ENCODE results near the gene SPIN1.

The SPIN1 gene

DNA sequence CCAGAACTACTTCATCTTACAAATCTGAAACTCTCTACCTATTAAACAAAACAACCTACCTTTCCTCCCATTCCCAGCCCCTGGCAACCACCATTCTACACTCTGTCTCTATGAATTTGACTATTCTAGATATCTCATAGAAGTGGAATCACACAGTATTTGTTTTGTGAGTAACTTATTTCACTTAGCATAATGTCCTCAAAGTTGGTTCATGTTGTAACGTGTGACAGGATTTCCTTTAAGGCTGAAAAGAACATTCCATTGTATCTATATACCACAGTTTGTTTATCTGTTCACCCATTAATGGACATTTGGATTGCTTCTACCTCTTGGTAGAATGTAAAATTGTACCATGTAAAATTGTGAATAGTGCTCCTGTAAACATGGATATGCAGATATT is 76.6 kb downstream of the SPIN1 start:
- H3K9me3 ChIP-seq (ENCODE audit: insufficient read depth, low read length) = no peaks in the 10 kb centered on the region
- H3K4me2 ChIP-seq (ENCODE audit: low read depth, low read length, poor library complexity, severe bottlenecking) = no peak overlapping the region
- H3K36me3 ChIP-seq (ENCODE audit: low read length) = peaks cover 2% of the 10 kb centered on the region; the same call in 1 of the 2 replicates
- no peak overlapping the region for H3K9ac ChIP-seq (ENCODE audit: low read length)
- H4K20me1 ChIP-seq (ENCODE audit: low read depth, low read length) = no peaks in the 10 kb centered on the region
- no peak for TF ChIP-seq EZH2phosphoT487 (conservative IDR thresholded peaks at IDR 0.05; ENCODE audit: low read length)
- TF ChIP-seq, protein P1, sequence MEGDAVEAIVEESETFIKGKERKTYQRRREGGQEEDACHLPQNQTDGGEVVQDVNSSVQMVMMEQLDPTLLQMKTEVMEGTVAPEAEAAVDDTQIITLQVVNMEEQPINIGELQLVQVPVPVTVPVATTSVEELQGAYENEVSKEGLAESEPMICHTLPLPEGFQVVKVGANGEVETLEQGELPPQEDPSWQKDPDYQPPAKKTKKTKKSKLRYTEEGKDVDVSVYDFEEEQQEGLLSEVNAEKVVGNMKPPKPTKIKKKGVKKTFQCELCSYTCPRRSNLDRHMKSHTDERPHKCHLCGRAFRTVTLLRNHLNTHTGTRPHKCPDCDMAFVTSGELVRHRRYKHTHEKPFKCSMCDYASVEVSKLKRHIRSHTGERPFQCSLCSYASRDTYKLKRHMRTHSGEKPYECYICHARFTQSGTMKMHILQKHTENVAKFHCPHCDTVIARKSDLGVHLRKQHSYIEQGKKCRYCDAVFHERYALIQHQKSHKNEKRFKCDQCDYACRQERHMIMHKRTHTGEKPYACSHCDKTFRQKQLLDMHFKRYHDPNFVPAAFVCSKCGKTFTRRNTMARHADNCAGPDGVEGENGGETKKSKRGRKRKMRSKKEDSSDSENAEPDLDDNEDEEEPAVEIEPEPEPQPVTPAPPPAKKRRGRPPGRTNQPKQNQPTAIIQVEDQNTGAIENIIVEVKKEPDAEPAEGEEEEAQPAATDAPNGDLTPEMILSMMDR (IDR thresholded peaks at IDR 0.05; ENCODE audit: insufficient read depth, low read length, poor library complexity, severe bottlenecking) = no peak
- no peaks in the 10 kb centered on the region for H3F3A ChIP-seq (ENCODE audit: insufficient read depth)
- H3K9me2 ChIP-seq (replicated peaks; ENCODE audit: insufficient read depth, low read length) = no peaks in the 10 kb centered on the region
- no peaks in the 10 kb centered on the region for H3K27me3 ChIP-seq (ENCODE audit: low read length)
- no peak overlapping the region for H2AFZ ChIP-seq (ENCODE audit: low read depth, low read length, severe bottlenecking)
- H3K27ac ChIP-seq (ENCODE audit: low read depth, low read length) = no peak overlapping the region
- H3K4me3 ChIP-seq (ENCODE audit: insufficient read depth, low read length, poor library complexity, severe bottlenecking) = no peak overlapping the region
- no peaks in the 10 kb centered on the region; the same call in 1 of the 2 replicates for H3K79me2 ChIP-seq (ENCODE audit: insufficient read depth, low read length)

DNA sequence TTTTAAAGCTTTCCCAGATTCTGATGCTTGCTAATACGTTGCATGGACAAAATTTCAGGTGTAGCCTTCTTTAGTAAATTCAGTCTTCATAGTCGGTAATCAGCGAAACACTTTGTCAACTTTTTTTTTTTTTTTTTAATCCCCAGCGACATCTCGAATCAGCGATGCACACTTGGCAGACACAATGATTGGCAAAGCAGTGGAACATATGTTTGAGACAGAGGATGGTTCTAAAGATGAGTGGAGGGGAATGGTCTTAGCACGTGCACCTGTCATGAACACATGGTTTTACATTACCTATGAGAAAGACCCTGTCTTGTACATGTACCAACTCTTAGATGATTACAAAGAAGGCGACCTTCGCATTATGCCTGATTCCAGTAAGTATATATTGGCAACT is 80.0 kb downstream of the SPIN1 start:
- no peak for TF ChIP-seq EZH2phosphoT487 (conservative IDR thresholded peaks at IDR 0.05; ENCODE audit: low read length)
- TF ChIP-seq, protein P1 (IDR thresholded peaks at IDR 0.05; ENCODE audit: insufficient read depth, low read length, poor library complexity, severe bottlenecking) = no peak
- Histone ChIP-seq H3F3A (ENCODE audit: insufficient read depth) (no peaks in the 10 kb centered on the region), H3K9ac (ENCODE audit: low read length) (no peak overlapping the region), H3K9me2 (replicated peaks; ENCODE audit: insufficient read depth, low read length) (no peaks in the 10 kb centered on the region), H3K9me3 (ENCODE audit: insufficient read depth, low read length) (no peaks in the 10 kb centered on the region), H2AFZ (ENCODE audit: low read depth, low read length, severe bottlenecking) (no peak overlapping the region), H3K27me3 (ENCODE audit: low read length) (no peaks in the 10 kb centered on the region), H3K36me3 (ENCODE audit: low read length) (peaks cover 2% of the 10 kb centered on the region; the same call in 1 of the 2 replicates), H3K4me2 (ENCODE audit: low read depth, low read length, poor library complexity, severe bottlenecking) (no peak overlapping the region), H3K4me3 (ENCODE audit: insufficient read depth, low read length, poor library complexity, severe bottlenecking) (no peak overlapping the region), H4K20me1 (ENCODE audit: low read depth, low read length) (no peaks in the 10 kb centered on the region), H3K27ac (ENCODE audit: low read depth, low read length) (no peak overlapping the region), H3K79me2 (ENCODE audit: insufficient read depth, low read length) (no peaks in the 10 kb centered on the region; the same call in 1 of the 2 replicates)

DNA sequence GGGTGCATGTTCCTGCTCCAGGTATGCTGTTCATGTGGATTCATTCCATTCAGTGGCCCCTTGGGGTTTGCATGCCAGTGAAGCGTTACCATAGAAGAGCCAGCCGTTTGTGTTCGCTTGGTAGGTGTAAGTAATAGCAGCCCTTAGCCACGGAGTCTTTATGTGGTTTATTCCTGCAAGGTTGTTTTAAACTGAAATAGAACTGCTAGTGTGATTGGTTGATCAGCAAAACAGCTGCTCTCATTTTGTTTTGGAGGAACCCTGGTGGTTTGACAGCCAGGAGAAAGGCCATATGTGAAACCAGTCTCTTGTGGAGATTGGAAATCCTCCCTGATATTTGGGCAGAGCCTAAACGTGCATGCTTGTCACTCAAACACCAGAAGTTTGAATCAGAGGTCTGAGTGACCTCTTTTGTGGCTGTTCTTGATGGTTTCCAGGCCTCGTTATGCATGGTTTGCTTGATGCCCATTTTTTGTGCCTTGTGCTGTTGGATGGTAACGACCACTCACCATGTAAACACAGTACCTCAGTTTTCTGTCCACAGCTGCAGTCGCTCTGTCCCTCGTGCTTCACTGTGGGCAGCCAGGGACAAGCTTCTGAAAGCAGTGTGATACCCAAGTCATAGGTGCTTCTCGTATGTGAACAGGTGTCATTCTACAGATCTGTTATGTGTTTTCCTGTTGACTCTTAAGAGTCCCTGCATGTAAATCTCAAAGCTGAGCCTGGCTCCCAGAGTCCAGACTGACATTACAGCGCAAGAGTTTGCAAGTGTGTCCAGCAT is 88.4 kb downstream of the SPIN1 start:
- no peaks in the 10 kb centered on the region for H3K27me3 ChIP-seq (ENCODE audit: low read length)
- H3K36me3 ChIP-seq (ENCODE audit: low read length) = peaks cover 7% of the 10 kb centered on the region; the same call in 1 of the 2 replicates
- no peak overlapping the region for H3K4me2 ChIP-seq (ENCODE audit: low read depth, low read length, poor library complexity, severe bottlenecking)

DNA sequence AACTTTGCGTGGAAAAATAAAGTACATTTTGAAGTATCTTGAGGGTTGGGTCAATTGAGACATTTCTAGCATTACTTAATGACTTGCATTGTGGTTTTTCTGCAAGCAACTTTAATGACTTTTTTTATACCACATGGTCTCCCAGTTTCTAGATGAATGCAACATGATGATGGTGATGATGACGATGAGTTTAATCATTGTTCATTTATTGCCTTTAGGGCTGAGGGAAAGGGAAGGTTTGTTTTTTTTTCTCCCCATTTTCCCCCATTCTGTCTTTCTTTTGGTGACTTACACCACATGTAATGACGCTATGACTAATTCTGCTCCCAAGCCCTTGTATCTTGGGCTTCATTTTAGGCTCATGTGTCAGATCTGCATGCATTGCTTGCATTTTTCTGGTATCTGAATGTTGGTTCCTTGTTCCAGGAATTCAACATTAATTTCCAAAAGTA is 89.1 kb downstream of the SPIN1 start:
- TF ChIP-seq EZH2phosphoT487 (conservative IDR thresholded peaks at IDR 0.05; ENCODE audit: low read length) = no peak
- TF ChIP-seq, protein P1 (IDR thresholded peaks at IDR 0.05; ENCODE audit: insufficient read depth, low read length, poor library complexity, severe bottlenecking) = no peak
- Histone ChIP-seq H3K4me2 (ENCODE audit: low read depth, low read length, poor library complexity, severe bottlenecking) (no peak overlapping the region), H3F3A (ENCODE audit: insufficient read depth) (no peaks in the 10 kb centered on the region), H2AFZ (ENCODE audit: low read depth, low read length, severe bottlenecking) (no peak overlapping the region), H3K36me3 (ENCODE audit: low read length) (peaks cover 7% of the 10 kb centered on the region; the same call in 1 of the 2 replicates), H3K27ac (ENCODE audit: low read depth, low read length) (no peak overlapping the region), H3K9ac (ENCODE audit: low read length) (no peak overlapping the region), H3K4me3 (ENCODE audit: insufficient read depth, low read length, poor library complexity, severe bottlenecking) (no peak overlapping the region), H3K9me3 (ENCODE audit: insufficient read depth, low read length) (no peaks in the 10 kb centered on the region), H4K20me1 (ENCODE audit: low read depth, low read length) (no peaks in the 10 kb centered on the region), H3K27me3 (ENCODE audit: low read length) (no peaks in the 10 kb centered on the region), H3K9me2 (replicated peaks; ENCODE audit: insufficient read depth, low read length) (no peaks in the 10 kb centered on the region), H3K79me2 (ENCODE audit: insufficient read depth, low read length) (no peaks in the 10 kb centered on the region)

More for the DNA sequence above, 88.4 kb downstream of the SPIN1 start:
- no peaks in the 10 kb centered on the region for H3K9me3 ChIP-seq (ENCODE audit: insufficient read depth, low read length)
- TF ChIP-seq EZH2phosphoT487 (conservative IDR thresholded peaks at IDR 0.05; ENCODE audit: low read length) = no peak
- no peak overlapping the region for H3K27ac ChIP-seq (ENCODE audit: low read depth, low read length)
- H4K20me1 ChIP-seq (ENCODE audit: low read depth, low read length) = no peaks in the 10 kb centered on the region
- no peak overlapping the region for H3K4me3 ChIP-seq (ENCODE audit: insufficient read depth, low read length, poor library complexity, severe bottlenecking)
- no peak overlapping the region for H3K9ac ChIP-seq (ENCODE audit: low read length)
- H3F3A ChIP-seq (ENCODE audit: insufficient read depth) = no peaks in the 10 kb centered on the region
- H3K79me2 ChIP-seq (ENCODE audit: insufficient read depth, low read length) = no peaks in the 10 kb centered on the region
- no peak overlapping the region for H2AFZ ChIP-seq (ENCODE audit: low read depth, low read length, severe bottlenecking)
- no peaks in the 10 kb centered on the region for H3K9me2 ChIP-seq (replicated peaks; ENCODE audit: insufficient read depth, low read length)

Data from SU-DHL-6 (cell line).